ENCODE results near the gene MINDY1. TPM values are rescaled to one million over a fixed set of nuclear protein-coding genes. Genes with fewer than 3 reads are reported as not detected.

The MINDY1 gene
- total and polyA plus RNA-seq, 10 of the 15 experiments (the other 5 are each of a cell fraction or from before 2014, with no cell fraction given), result 0.48 to 8.8 (median 5.0) TPM

DNA sequence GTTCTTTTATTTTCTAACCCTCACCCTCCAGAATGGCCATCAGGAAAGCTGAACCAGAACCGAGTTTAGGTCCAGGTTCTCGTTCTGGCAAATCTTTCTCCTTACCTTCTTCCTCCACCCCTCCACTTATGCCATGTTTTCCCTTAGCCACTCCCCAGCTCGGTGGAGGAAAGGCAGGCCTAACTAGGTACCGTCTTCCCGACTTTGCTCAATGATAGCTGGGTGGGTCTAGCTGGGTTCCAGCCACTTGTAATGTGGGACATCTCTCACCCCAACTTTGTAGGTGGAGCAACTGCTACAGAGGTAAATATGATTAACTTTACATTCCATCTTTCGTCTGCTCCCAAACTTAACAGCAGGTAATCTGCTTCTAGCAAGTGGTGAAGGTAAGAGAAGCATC is 30.3 kb upstream of the MINDY1 start:
- ChIA-PET RAD21 (ENCODE audit: unreplicated experiment) (no interaction called here), POLR2A (no interaction called here), CTCF (interaction anchor here (1.5 to 2.2 kb wide), 2 partner anchors 12 to 120 kb away, joined by 4 to 11 read pairs; partner anchors contain the start of gene TNFAIP8L2), SMC1A (ENCODE audit: uncharacterized antibody, unreplicated experiment) (no interaction called here)
- Histone ChIP-seq H3K36me3 (ENCODE audit: control insufficient read depth in 2 of 2, insufficient read depth in 2 of 2, low read length in 1 of 2) (peaks cover 2% of the 10 kb centered on the region in 2 experiments; a peak in 2 of 4 replicates), H3K4me1 (ENCODE audit: control insufficient read depth, insufficient read depth, low read length) (no peaks in the 10 kb centered on the region), H4K20me1 (ENCODE audit: control insufficient read depth, insufficient read depth) (no peaks in the 10 kb centered on the region), H2AFZ (ENCODE audit: control insufficient read depth, low read depth, low read length) (no peak overlapping the region), H3K27me3 (replicated peaks in 1 of 2; ENCODE audit: control insufficient read depth in 2 of 2, insufficient read depth in 2 of 2, low read length in 1 of 2) (no peaks in the 10 kb centered on the region), H3K27ac (ENCODE audit: control insufficient read depth, insufficient read depth) (no peak overlapping the region), H3K9me3 (replicated peaks; ENCODE audit: control insufficient read depth, insufficient read depth, low read length) (no peaks in the 10 kb centered on the region), H3K4me2 (ENCODE audit: control insufficient read depth, insufficient read depth) (no peak overlapping the region), H3K4me3 (no peak overlapping the region), H3K9ac (ENCODE audit: control insufficient read depth, insufficient read depth, low read length) (no peak overlapping the region), H3K79me2 (ENCODE audit: control insufficient read depth, insufficient read depth, low read length) (no peaks in the 10 kb centered on the region)
- FAIRE-seq, result no peak
- no peak for ATAC-seq
- TF ChIP-seq CBX5 (IDR thresholded peaks at IDR 0.05; ENCODE audit: low read depth) (no peak), ASH2L (IDR thresholded peaks at IDR 0.05; ENCODE audit: borderline replicate concordance, low read depth) (no peak), POU2F2 (IDR thresholded peaks at IDR 0.05; ENCODE audit: borderline replicate concordance, low read depth, low read length) (no peak), NFIC (IDR thresholded peaks at IDR 0.05; ENCODE audit: low read depth, low read length) (no peak), SIN3A (IDR thresholded peaks at IDR 0.05; ENCODE audit: low read depth, low read length) (no peak)
- TF ChIP-seq, protein P1, sequence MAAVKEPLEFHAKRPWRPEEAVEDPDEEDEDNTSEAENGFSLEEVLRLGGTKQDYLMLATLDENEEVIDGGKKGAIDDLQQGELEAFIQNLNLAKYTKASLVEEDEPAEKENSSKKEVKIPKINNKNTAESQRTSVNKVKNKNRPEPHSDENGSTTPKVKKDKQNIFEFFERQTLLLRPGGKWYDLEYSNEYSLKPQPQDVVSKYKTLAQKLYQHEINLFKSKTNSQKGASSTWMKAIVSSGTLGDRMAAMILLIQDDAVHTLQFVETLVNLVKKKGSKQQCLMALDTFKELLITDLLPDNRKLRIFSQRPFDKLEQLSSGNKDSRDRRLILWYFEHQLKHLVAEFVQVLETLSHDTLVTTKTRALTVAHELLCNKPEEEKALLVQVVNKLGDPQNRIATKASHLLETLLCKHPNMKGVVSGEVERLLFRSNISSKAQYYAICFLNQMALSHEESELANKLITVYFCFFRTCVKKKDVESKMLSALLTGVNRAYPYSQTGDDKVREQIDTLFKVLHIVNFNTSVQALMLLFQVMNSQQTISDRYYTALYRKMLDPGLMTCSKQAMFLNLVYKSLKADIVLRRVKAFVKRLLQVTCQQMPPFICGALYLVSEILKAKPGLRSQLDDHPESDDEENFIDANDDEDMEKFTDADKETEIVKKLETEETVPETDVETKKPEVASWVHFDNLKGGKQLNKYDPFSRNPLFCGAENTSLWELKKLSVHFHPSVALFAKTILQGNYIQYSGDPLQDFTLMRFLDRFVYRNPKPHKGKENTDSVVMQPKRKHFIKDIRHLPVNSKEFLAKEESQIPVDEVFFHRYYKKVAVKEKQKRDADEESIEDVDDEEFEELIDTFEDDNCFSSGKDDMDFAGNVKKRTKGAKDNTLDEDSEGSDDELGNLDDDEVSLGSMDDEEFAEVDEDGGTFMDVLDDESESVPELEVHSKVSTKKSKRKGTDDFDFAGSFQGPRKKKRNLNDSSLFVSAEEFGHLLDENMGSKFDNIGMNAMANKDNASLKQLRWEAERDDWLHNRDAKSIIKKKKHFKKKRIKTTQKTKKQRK (IDR thresholded peaks at IDR 0.05; ENCODE audit: low read depth, low read length), result no peak
- in situ Hi-C loops (cut with MboI) (no loop called here), intact Hi-C loops (cut with micrococcal nuclease; ENCODE audit: unreplicated experiment) (no loop called here)
- no TSS peak for BruUV-seq (replicated peaks)
- WGBS (ENCODE audit: insufficient coverage, insufficient replicate concordance, low lambda C conversion rate, missing lambda C conversion rate), result 86% methylated on average over 6 of the region's 6 CpGs
- DNase-seq (ENCODE audit: low read depth, low spot score), result no peak
